Measurements from ENCODE around the gene RASGRF2. TPM values are rescaled to one million over a fixed set of nuclear protein-coding genes. Genes with fewer than 3 reads are reported as not detected.

RASGRF2 gene
- total and polyA plus RNA-seq, 2 of the 8 experiments (the other 6 are each of a cell fraction or from before 2014, with no cell fraction given), result 2.6 to 29.5 TPM

GRCh38 chr5:81021486-81021885 lies 61.3 kb downstream of the RASGRF2 start (continued):
- no peak for TF ChIP-seq USF2 (IDR thresholded peaks at IDR 0.05; ENCODE audit: low read length)
- TF ChIP-seq TBP (IDR thresholded peaks at IDR 0.05; ENCODE audit: low read depth, low read length), result no peak
- TF ChIP-seq CEBPB (IDR thresholded peaks at IDR 0.05; ENCODE audit: low read depth, low read length), result no peak

Measured in H1 (cell line).